DND-41 (cell line): ENCODE results near the gene LRRC59.
A peak's percentile ranks its signal among the peaks of the same experiment; 100 is the strongest.

Experiments
- CTCF ChIP-seq: IDR thresholded peaks from 2 replicates; pipeline ENCODE4 v1.5.1; 2012; ENCODE audit warnings: borderline replicate concordance, low read length, moderate library complexity, mild to moderate bottlenecking; ENCODE audit not compliant: poor library complexity, severe bottlenecking; ENCODE audit errors: extremely low read depth
- EZH2 ChIP-seq: IDR thresholded peaks from 3 replicates; pipeline ENCODE4 v1.6.1; 2012; ENCODE audit warnings: borderline replicate concordance, low read depth, mild to moderate bottlenecking, moderate library complexity, low read length, inconsistent platforms; ENCODE audit not compliant: severe bottlenecking

GRCh38 chr17:50425682-50426471 lies 28.6 kb upstream of the LRRC59 start, which contains the start of gene ACSF2:
- TF ChIP-seq EZH2 (no peak), CTCF (peak; percentile 40)
